ENCODE results near the gene VSTM1.

The VSTM1 gene

GRCh38 chr19:54029301-54029700 lies 34.4 kb downstream of the VSTM1 start:
- no peak overlapping the region for H3K27ac ChIP-seq (ENCODE audit: low read length)
- ATAC-seq (ENCODE audit: insufficient read depth, low read depth) (no peak), DNase-seq (no peak)
- H3K4me2 ChIP-seq (ENCODE audit: insufficient read depth, low read length) = no peak overlapping the region
- H3K4me1 ChIP-seq (ENCODE audit: insufficient read depth, low read length) = no peaks in the 10 kb centered on the region
- H3K9ac ChIP-seq (ENCODE audit: low read depth, low read length) = no peak overlapping the region
- H3K9me3 ChIP-seq (ENCODE audit: insufficient read depth, low read length, severe bottlenecking) = no peaks in the 10 kb centered on the region
- no peaks in the 10 kb centered on the region for H3K36me3 ChIP-seq (ENCODE audit: insufficient read depth, low read length)
- no peaks in the 10 kb centered on the region for H3K79me2 ChIP-seq (ENCODE audit: insufficient read depth, low read length)
- TF ChIP-seq CTCF (IDR thresholded peaks at IDR 0.05; ENCODE audit: borderline replicate concordance, extremely low read depth, low read length, poor library complexity, severe bottlenecking) (no peak), EZH2 (IDR thresholded peaks at IDR 0.05; ENCODE audit: borderline replicate concordance, low read depth, low read length, severe bottlenecking) (no peak)
- no peak overlapping the region for H3K4me3 ChIP-seq (ENCODE audit: low read depth in 1 of 2, low read length in 2 of 2)
- no peak overlapping the region for H2AFZ ChIP-seq (ENCODE audit: low read depth, low read length)
- H3K27me3 ChIP-seq (ENCODE audit: insufficient read depth, low read length, poor library complexity) = no peaks in the 10 kb centered on the region
- no peaks in the 10 kb centered on the region for H4K20me1 ChIP-seq (ENCODE audit: insufficient read depth, low read length)

DNA sequence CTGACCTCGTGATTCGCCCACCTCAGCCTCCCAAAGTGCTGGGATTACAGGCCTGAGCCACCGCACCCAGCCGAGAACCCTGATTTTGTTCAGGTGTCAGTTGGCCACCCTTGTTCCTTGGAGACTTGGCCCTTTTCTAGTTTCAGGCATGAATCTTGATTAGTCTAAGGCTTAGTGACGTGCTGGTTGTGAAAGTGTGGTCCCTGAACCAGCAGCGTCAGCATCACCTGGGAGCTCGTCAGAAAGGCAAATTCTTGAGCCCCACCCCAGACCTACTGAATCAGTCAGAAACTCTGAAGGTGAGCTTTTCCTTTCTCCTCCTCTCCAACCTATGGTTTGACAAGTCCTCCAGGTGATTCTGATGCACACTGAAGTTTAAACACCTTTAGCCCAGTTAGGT lies 37.0 kb downstream of the VSTM1 start:
- H2AFZ ChIP-seq (ENCODE audit: low read depth, low read length) = no peak overlapping the region
- H3K4me2 ChIP-seq (ENCODE audit: insufficient read depth, low read length) = no peak overlapping the region
- no peak overlapping the region for H3K27ac ChIP-seq (ENCODE audit: low read length)
- ATAC-seq (ENCODE audit: insufficient read depth, low read depth) (no peak), DNase-seq (no peak)
- no peaks in the 10 kb centered on the region for H3K9me3 ChIP-seq (ENCODE audit: insufficient read depth, low read length, severe bottlenecking)
- no peaks in the 10 kb centered on the region for H3K4me1 ChIP-seq (ENCODE audit: insufficient read depth, low read length)
- H3K9ac ChIP-seq (ENCODE audit: low read depth, low read length) = no peak overlapping the region
- no peak overlapping the region for H3K4me3 ChIP-seq (ENCODE audit: low read depth in 1 of 2, low read length in 2 of 2)
- TF ChIP-seq EZH2 (IDR thresholded peaks at IDR 0.05; ENCODE audit: borderline replicate concordance, low read depth, low read length, severe bottlenecking) (no peak), CTCF (IDR thresholded peaks at IDR 0.05; ENCODE audit: borderline replicate concordance, extremely low read depth, low read length, poor library complexity, severe bottlenecking) (no peak)
- no peaks in the 10 kb centered on the region for H3K36me3 ChIP-seq (ENCODE audit: insufficient read depth, low read length)
- no peaks in the 10 kb centered on the region for H3K79me2 ChIP-seq (ENCODE audit: insufficient read depth, low read length)
- no peaks in the 10 kb centered on the region for H4K20me1 ChIP-seq (ENCODE audit: insufficient read depth, low read length)
- H3K27me3 ChIP-seq (ENCODE audit: insufficient read depth, low read length, poor library complexity) = no peaks in the 10 kb centered on the region

DNA sequence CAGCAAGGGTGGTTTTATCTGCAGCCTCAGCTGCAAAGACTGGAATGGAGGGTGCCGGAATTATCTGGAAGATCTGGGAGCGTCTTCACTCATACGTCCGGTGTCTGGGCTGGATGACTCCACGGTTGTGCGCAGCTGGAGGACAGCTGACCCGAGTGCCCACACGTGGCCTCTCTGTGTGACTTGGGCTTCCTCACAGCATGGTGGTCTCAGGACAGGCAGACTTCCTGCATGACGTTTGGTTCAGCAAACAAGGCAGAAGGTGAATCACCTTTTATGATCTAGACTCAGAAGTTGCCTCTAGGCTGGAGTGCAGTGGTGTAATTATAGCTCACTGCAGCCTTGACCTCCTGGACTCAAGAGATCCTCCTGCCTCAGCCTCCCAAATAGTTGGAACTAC lies 39.0 kb downstream of the VSTM1 start:
- H3K79me2 ChIP-seq (ENCODE audit: insufficient read depth, low read length) = no peaks in the 10 kb centered on the region
- no peak for TF ChIP-seq EZH2 (IDR thresholded peaks at IDR 0.05; ENCODE audit: borderline replicate concordance, low read depth, low read length, severe bottlenecking)
- no peak for TF ChIP-seq CTCF (IDR thresholded peaks at IDR 0.05; ENCODE audit: borderline replicate concordance, extremely low read depth, low read length, poor library complexity, severe bottlenecking)
- H3K4me3 ChIP-seq (ENCODE audit: low read depth in 1 of 2, low read length in 2 of 2) = no peak overlapping the region
- no peak overlapping the region for H3K4me2 ChIP-seq (ENCODE audit: insufficient read depth, low read length)
- H3K27ac ChIP-seq (ENCODE audit: low read length) = no peak overlapping the region
- no peaks in the 10 kb centered on the region for H3K27me3 ChIP-seq (ENCODE audit: insufficient read depth, low read length, poor library complexity)
- H2AFZ ChIP-seq (ENCODE audit: low read depth, low read length) = no peak overlapping the region
- H3K4me1 ChIP-seq (ENCODE audit: insufficient read depth, low read length) = no peaks in the 10 kb centered on the region
- H3K9me3 ChIP-seq (ENCODE audit: insufficient read depth, low read length, severe bottlenecking) = no peaks in the 10 kb centered on the region
- H4K20me1 ChIP-seq (ENCODE audit: insufficient read depth, low read length) = no peaks in the 10 kb centered on the region
- ATAC-seq (ENCODE audit: insufficient read depth, low read depth) = no peak
- no peak overlapping the region for H3K9ac ChIP-seq (ENCODE audit: low read depth, low read length)
- DNase-seq = no peak
- H3K36me3 ChIP-seq (ENCODE audit: insufficient read depth, low read length) = no peaks in the 10 kb centered on the region

DNA sequence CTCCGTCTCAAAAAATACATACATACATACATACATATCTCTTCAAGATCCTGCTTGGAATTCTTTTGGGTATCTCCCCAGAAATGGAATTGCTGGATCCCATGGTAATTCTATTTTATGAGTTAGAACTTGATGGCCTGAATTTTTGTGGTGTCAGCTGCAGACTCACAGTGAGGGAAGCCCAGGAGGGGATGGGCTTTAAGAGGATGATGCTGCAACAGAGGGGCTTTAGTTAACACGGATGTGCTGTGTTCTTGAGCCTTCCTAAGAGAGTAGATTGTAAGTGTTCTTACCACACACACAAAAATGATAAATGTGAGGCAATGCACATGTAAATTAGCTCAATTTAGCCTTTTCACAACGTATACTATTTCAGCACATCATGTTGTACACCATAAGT lies 40.5 kb downstream of the VSTM1 start:
- no peaks in the 10 kb centered on the region for H3K27me3 ChIP-seq (ENCODE audit: insufficient read depth, low read length, poor library complexity)
- H3K79me2 ChIP-seq (ENCODE audit: insufficient read depth, low read length) = no peaks in the 10 kb centered on the region
- TF ChIP-seq EZH2 (IDR thresholded peaks at IDR 0.05; ENCODE audit: borderline replicate concordance, low read depth, low read length, severe bottlenecking) = no peak
- TF ChIP-seq CTCF (IDR thresholded peaks at IDR 0.05; ENCODE audit: borderline replicate concordance, extremely low read depth, low read length, poor library complexity, severe bottlenecking) = no peak
- H3K4me3 ChIP-seq (ENCODE audit: low read depth in 1 of 2, low read length in 2 of 2) = no peak overlapping the region
- H3K4me1 ChIP-seq (ENCODE audit: insufficient read depth, low read length) = no peaks in the 10 kb centered on the region
- ATAC-seq (ENCODE audit: insufficient read depth, low read depth) (no peak), DNase-seq (no peak)
- H3K27ac ChIP-seq (ENCODE audit: low read length) = no peak overlapping the region
- H3K9ac ChIP-seq (ENCODE audit: low read depth, low read length) = no peak overlapping the region
- H3K9me3 ChIP-seq (ENCODE audit: insufficient read depth, low read length, severe bottlenecking) = no peaks in the 10 kb centered on the region
- H3K4me2 ChIP-seq (ENCODE audit: insufficient read depth, low read length) = no peak overlapping the region
- H3K36me3 ChIP-seq (ENCODE audit: insufficient read depth, low read length) = no peaks in the 10 kb centered on the region
- H4K20me1 ChIP-seq (ENCODE audit: insufficient read depth, low read length) = no peaks in the 10 kb centered on the region
- H2AFZ ChIP-seq (ENCODE audit: low read depth, low read length) = no peak overlapping the region

Measured in DND-41 (cell line).